ENCODE results near the gene PSG3.
"Not testable (repeated sequence)": the region's sequence is repeated elsewhere in the genome, so short reads cannot be mapped to it uniquely, and the experiment has no call there.

- not testable (repeated sequence) for TF ChIP-seq ZFX (IDR thresholded peaks at IDR 0.05; ENCODE audit: borderline replicate concordance); CTCF (IDR thresholded peaks at IDR 0.05)
These were observed 21.6 kb upstream of the PSG3 start for GRCh38 chr19:42761924-42762295.
